Effector memory CD4-positive, alpha-beta T cell (primary cell): Measurements from ENCODE around the gene NEDD4L.
"Not testable (repeated sequence)": the region's sequence is repeated elsewhere in the genome, so short reads cannot be mapped to it uniquely, and the experiment has no call there.

Source experiments
- DNase-seq, 3 donors: peaks; one replicate each; pipeline ENCODE4 v3.0.0-alpha.2; 2020
- H3K27ac ChIP-seq: 2 replicates; pipeline ENCODE4 v1.7.0; 2013; ENCODE audit warnings: mild to moderate bottlenecking, low read length, moderate library complexity; ENCODE audit not compliant: insufficient read depth, poor library complexity, severe bottlenecking
- H3K27me3 ChIP-seq: replicated peaks from 2 replicates; pipeline ENCODE4 v1.7.0; 2013; ENCODE audit warnings: mild to moderate bottlenecking, low read length; ENCODE audit not compliant: insufficient read depth, control insufficient read depth, poor library complexity, severe bottlenecking
- H3K36me3 ChIP-seq: 2 replicates; pipeline ENCODE4 v1.7.0; 2013; ENCODE audit warnings: mild to moderate bottlenecking, low read length, moderate library complexity; ENCODE audit not compliant: control insufficient read depth, insufficient read depth
- H3K4me1 ChIP-seq: 2 replicates; pipeline ENCODE4 v1.7.0; 2013; ENCODE audit warnings: low read length, mild to moderate bottlenecking; ENCODE audit not compliant: control insufficient read depth, insufficient read depth, poor library complexity, severe bottlenecking
- H3K4me3 ChIP-seq: 2 replicates; pipeline ENCODE4 v1.7.0; 2013; ENCODE audit warnings: low read length, low read depth, mild to moderate bottlenecking; ENCODE audit not compliant: insufficient read depth, poor library complexity, severe bottlenecking
- H3K9me3 ChIP-seq: 2 replicates; pipeline ENCODE4 v1.7.0; 2013; ENCODE audit warnings: mild to moderate bottlenecking, low read length, moderate library complexity; ENCODE audit not compliant: control insufficient read depth

NEDD4L gene

GRCh38 chr18:58263055-58263957 is 219.3 kb downstream of the NEDD4L start:
- DNase-seq, result no peak

DNA sequence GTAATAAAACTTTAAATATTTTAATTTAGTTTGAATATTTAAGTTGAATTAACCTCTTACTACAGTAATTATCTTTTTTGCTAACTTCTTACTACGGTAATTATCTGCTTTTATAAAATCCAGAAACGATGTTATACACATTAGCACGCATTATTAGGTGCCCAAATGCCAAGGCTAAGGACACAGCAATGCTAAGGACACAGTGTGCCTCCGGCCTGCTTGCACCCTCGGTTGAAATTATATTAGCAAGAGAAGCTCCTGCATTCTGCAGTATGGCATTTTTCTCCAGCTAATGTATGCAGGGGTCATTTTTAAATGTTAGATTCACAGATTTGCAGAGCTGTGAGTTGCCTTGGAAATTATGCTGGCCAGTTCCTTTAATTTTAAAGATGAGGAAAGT is 220.0 kb downstream of the NEDD4L start:
- DNase-seq, result no peak
- no peak overlapping the region for H3K27ac ChIP-seq
- no peaks in the 10 kb centered on the region for H3K9me3 ChIP-seq
- H3K4me3 ChIP-seq, result no peak overlapping the region
- H3K4me1 ChIP-seq, result no peaks in the 10 kb centered on the region
- no peaks in the 10 kb centered on the region for H3K36me3 ChIP-seq
- no peaks in the 10 kb centered on the region for H3K27me3 ChIP-seq

More at GRCh38 chr18:58263055-58263957, 219.3 kb downstream of the NEDD4L start:
- Histone ChIP-seq H3K9me3 (no peaks in the 10 kb centered on the region), H3K27me3 (no peaks in the 10 kb centered on the region), H3K4me3 (no peak overlapping the region), H3K36me3 (no peaks in the 10 kb centered on the region), H3K27ac (no peak overlapping the region), H3K4me1 (no peaks in the 10 kb centered on the region)

DNA sequence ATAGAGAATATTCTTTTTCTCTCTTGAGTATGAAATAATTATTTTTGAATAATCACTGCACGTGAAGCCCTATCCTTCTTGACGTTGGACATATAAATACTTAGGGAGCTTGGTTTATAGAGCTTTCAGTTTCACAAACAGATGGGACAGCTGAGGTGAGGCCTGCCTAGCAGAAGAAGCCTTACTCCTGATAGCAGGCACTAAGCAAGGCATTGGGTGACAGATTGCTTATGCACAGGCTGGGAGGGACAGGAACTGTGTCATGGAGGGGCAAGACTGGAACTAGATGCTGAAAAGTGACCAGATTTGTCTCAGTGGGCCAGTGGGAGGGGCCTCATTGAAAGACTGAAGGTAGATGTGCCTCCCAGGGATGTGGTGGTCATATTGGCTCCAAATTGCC is 220.8 kb downstream of the NEDD4L start:
- no peaks in the 10 kb centered on the region for H3K4me1 ChIP-seq
- DNase-seq, result no peak
- no peaks in the 10 kb centered on the region for H3K9me3 ChIP-seq
- no peaks in the 10 kb centered on the region for H3K27me3 ChIP-seq
- H3K36me3 ChIP-seq, result no peaks in the 10 kb centered on the region
- H3K4me3 ChIP-seq, result no peak overlapping the region
- no peak overlapping the region for H3K27ac ChIP-seq

- H3K4me1 ChIP-seq, H3K36me3 ChIP-seq, H3K27me3 ChIP-seq, DNase-seq, H3K4me3 ChIP-seq, H3K9me3 ChIP-seq, H3K27ac ChIP-seq: not testable (repeated sequence)
Measured at GRCh38 chr18:58265489-58265888, 221.5 kb downstream of the NEDD4L start.

GRCh38 chr18:58266291-58266690 is 222.3 kb downstream of the NEDD4L start:
- Histone ChIP-seq H3K36me3 (no peaks in the 10 kb centered on the region), H3K9me3 (no peaks in the 10 kb centered on the region), H3K4me1 (no peaks in the 10 kb centered on the region), H3K4me3 (no peak overlapping the region), H3K27ac (no peak overlapping the region), H3K27me3 (no peaks in the 10 kb centered on the region)
- no peak for DNase-seq

DNA sequence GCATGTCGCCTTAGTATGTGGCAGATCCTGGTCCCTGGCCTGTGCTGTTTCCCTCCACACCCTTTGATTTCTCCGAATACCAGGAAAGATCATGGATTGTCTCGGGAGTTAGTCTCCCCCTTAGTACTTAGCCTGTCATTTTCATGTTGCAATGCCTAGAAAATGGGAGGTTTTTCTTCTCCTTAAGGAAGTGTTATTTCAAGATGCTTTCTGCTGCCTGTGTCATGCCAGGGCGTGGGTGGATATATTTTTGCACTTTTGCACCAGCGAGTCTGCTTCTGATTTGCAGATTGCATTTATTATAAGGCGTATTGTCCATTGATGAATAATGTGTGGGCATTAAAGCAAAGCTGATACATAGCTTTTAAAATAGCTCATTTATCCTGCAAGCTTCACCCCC is 223.5 kb downstream of the NEDD4L start:
- H3K9me3 ChIP-seq, result no peaks in the 10 kb centered on the region
- no peak for DNase-seq
- no peaks in the 10 kb centered on the region for H3K36me3 ChIP-seq
- no peak overlapping the region for H3K4me3 ChIP-seq
- no peak overlapping the region for H3K27ac ChIP-seq
- no peaks in the 10 kb centered on the region for H3K27me3 ChIP-seq
- no peaks in the 10 kb centered on the region for H3K4me1 ChIP-seq

DNA sequence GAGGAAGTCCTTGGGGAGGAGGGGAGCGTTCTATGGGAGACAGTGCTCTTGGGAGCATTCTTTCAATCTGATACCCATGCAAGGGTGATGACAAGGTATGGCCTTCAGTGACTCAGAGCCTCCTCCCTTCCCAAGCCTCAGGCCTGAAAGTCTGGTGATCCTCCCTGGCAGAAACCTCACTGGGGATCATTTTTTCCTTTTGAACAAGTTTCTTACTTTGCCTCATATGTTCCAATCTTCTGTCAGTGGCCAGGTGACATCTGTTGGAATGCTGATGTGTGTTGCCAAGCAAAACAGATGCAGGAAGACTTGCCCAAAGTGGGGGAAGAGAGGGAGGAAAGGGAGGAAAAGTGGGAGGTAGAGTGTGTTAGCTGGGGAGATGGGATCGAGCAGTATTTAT is 224.8 kb downstream of the NEDD4L start:
- Histone ChIP-seq H3K4me3 (no peak overlapping the region), H3K4me1 (peaks cover 3% of the 10 kb centered on the region), H3K27me3 (no peaks in the 10 kb centered on the region), H3K27ac (no peak overlapping the region), H3K9me3 (no peaks in the 10 kb centered on the region), H3K36me3 (no peaks in the 10 kb centered on the region)
- DNase-seq, result no peak

GRCh38 chr18:58269931-58270330 is 225.9 kb downstream of the NEDD4L start:
- peaks cover 3% of the 10 kb centered on the region for H3K4me1 ChIP-seq

DNA sequence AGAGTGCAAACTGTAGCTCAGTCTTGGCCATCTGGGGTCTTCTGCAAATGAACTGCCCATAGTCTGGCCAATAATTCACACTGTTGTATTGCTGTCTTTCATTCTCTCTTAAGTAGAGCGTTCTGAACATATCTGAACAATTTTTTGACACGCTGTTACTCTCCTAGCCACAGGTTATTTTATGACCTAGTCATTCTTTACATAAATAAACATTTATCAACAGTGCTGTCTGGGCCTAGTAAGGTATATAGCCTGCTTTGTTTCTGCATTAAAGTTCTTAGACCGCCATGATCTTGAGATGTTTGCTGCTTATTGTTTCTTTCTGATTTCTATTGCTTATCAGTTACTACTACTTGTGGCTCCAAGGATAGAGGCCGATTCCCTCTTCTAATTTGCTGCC is 226.4 kb downstream of the NEDD4L start:
- H3K27ac ChIP-seq, result no peak overlapping the region
- no peaks in the 10 kb centered on the region for H3K9me3 ChIP-seq
- no peak overlapping the region for H3K4me3 ChIP-seq
- no peak for DNase-seq
- no peaks in the 10 kb centered on the region for H3K27me3 ChIP-seq
- peaks cover 3% of the 10 kb centered on the region for H3K4me1 ChIP-seq
- no peaks in the 10 kb centered on the region for H3K36me3 ChIP-seq

More at GRCh38 chr18:58269931-58270330, 225.9 kb downstream of the NEDD4L start:
- H3K9me3 ChIP-seq, result no peaks in the 10 kb centered on the region
- no peak overlapping the region for H3K4me3 ChIP-seq
- H3K27ac ChIP-seq, result no peak overlapping the region
- no peaks in the 10 kb centered on the region for H3K27me3 ChIP-seq
- no peaks in the 10 kb centered on the region for H3K36me3 ChIP-seq
- DNase-seq, result no peak

- Histone ChIP-seq H3K27ac (no peak overlapping the region), H3K9me3 (no peaks in the 10 kb centered on the region), H3K27me3 (no peaks in the 10 kb centered on the region), H3K4me3 (no peak overlapping the region), H3K36me3 (no peaks in the 10 kb centered on the region), H3K4me1 (peaks cover 3% of the 10 kb centered on the region)
- DNase-seq, result no peak
Measured at GRCh38 chr18:58271770-58272169, 227.7 kb downstream of the NEDD4L start.
